NCI-H2196 treated with DMSO at 0.1 percent for 48 hours (cell line): ENCODE results near the gene UBTD1.

Source experiments
- DNase-seq: peaks from one replicate; lab custom pipeline; 2025; ENCODE audit not compliant: unreplicated experiment; lab: John Stamatoyannopoulos, UW

The UBTD1 gene

GRCh38 chr10:97580421-97581367, 82.0 kb downstream of the UBTD1 start:
- DNase-seq = no peak

- DNase-seq = no peak
Observed at GRCh38 chr10:97582169-97582568, 83.4 kb downstream of the UBTD1 start.

- DNase-seq = no peak
Observed at GRCh38 chr10:97583476-97583875, 84.8 kb downstream of the UBTD1 start.

GRCh38 chr10:97584060-97584797, 85.5 kb downstream of the UBTD1 start, which contains the start of gene HOGA1:
Gene HOGA1 (plus strand): TSS chr10:97584389. CDS start chr10:97584704, 315 bp downstream.
- no peak for DNase-seq

- DNase-seq = no peak
Observed at GRCh38 chr10:97584798-97585438, 86.2 kb downstream of the UBTD1 start.

- no peak for DNase-seq
Observed at GRCh38 chr10:97585439-97585811, 86.7 kb downstream of the UBTD1 start.

- DNase-seq = no peak
Observed at GRCh38 chr10:97587183-97587582, 88.5 kb downstream of the UBTD1 start.

GRCh38 chr10:97589479-97589878, 90.8 kb downstream of the UBTD1 start, which contains the start of gene C10orf62:
Gene C10orf62 (plus strand): TSS chr10:97589721. CDS start chr10:97589898, 177 bp downstream.
- no peak for DNase-seq

GRCh38 chr10:97590082-97590747, 91.5 kb downstream of the UBTD1 start:
- no peak for DNase-seq

GRCh38 chr10:97590748-97591495, 92.2 kb downstream of the UBTD1 start:
- no peak for DNase-seq

GRCh38 chr10:97593421-97593820, 94.7 kb downstream of the UBTD1 start:
- no peak for DNase-seq

GRCh38 chr10:97596101-97597082, 97.7 kb downstream of the UBTD1 start:
- no peak for DNase-seq

GRCh38 chr10:97597778-97598177, 99.1 kb downstream of the UBTD1 start:
- no peak for DNase-seq

- no peak for DNase-seq
Observed at GRCh38 chr10:97598407-97599271, 99.9 kb downstream of the UBTD1 start.

GRCh38 chr10:97599272-97599619, 100.5 kb downstream of the UBTD1 start:
- no peak for DNase-seq

GRCh38 chr10:97600616-97601015, 101.9 kb downstream of the UBTD1 start:
- DNase-seq = no peak

- no peak for DNase-seq
Observed at GRCh38 chr10:97601268-97602215, 102.8 kb downstream of the UBTD1 start.
